ENCODE results near the gene CTAGE15.
"Not testable (repeated sequence)": the region's sequence is repeated elsewhere in the genome, so short reads cannot be mapped to it uniquely, and the experiment has no call there.

Gene CTAGE15

GRCh38 chr7:143571501-143571900, at the start of gene CTAGE15:
Gene CTAGE15, plus strand, starts transcription at chr7:143571801. Its CDS starts 17 bp downstream, at chr7:143571818.
- H3K4me3 ChIP-seq (ENCODE audit: low read length); DNase-seq (ENCODE audit: low read depth): not testable (repeated sequence)

GRCh38 chr7:143522309-143522916, 49.2 kb upstream of the CTAGE15 start:
- H3K4me3 ChIP-seq (ENCODE audit: low read length); DNase-seq (ENCODE audit: low read depth): not testable (repeated sequence)

GRCh38 chr7:143531169-143531926, 40.3 kb upstream of the CTAGE15 start:
- DNase-seq (ENCODE audit: low read depth); H3K4me3 ChIP-seq (ENCODE audit: low read length): not testable (repeated sequence)

- H3K4me3 ChIP-seq (ENCODE audit: low read length): not testable (repeated sequence)
Measured at GRCh38 chr7:143531932-143532331, 39.7 kb upstream of the CTAGE15 start.

GRCh38 chr7:143533213-143533839, 38.3 kb upstream of the CTAGE15 start:
- DNase-seq (ENCODE audit: low read depth); H3K4me3 ChIP-seq (ENCODE audit: low read length): not testable (repeated sequence)

More at GRCh38 chr7:143531932-143532331, 39.7 kb upstream of the CTAGE15 start:
- DNase-seq (ENCODE audit: low read depth): not testable (repeated sequence)

GRCh38 chr7:143536443-143536842, 35.2 kb upstream of the CTAGE15 start:
- not testable (repeated sequence) for H3K4me3 ChIP-seq (ENCODE audit: low read length); DNase-seq (ENCODE audit: low read depth)

- not testable (repeated sequence) for DNase-seq (ENCODE audit: low read depth); H3K4me3 ChIP-seq (ENCODE audit: low read length)
Measured at GRCh38 chr7:143543288-143544038, 28.1 kb upstream of the CTAGE15 start.

- DNase-seq (ENCODE audit: low read depth); H3K4me3 ChIP-seq (ENCODE audit: low read length): not testable (repeated sequence)
Measured at GRCh38 chr7:143555968-143556367, 15.6 kb upstream of the CTAGE15 start.

GRCh38 chr7:143563306-143563705, 8.3 kb upstream of the CTAGE15 start:
- not testable (repeated sequence) for DNase-seq (ENCODE audit: low read depth); H3K4me3 ChIP-seq (ENCODE audit: low read length)
- TF ChIP-seq CTCF (IDR thresholded peaks at IDR 0.05; ENCODE audit: insufficient read depth, low read depth, low read length, missing control alignments): peak; percentile 10

- not testable (repeated sequence) for H3K4me3 ChIP-seq (ENCODE audit: low read length); DNase-seq (ENCODE audit: low read depth)
Measured at GRCh38 chr7:143566001-143566400, 5.6 kb upstream of the CTAGE15 start.

GRCh38 chr7:143588183-143588582, 16.6 kb downstream of the CTAGE15 start:
- H3K4me3 ChIP-seq (ENCODE audit: low read length); DNase-seq (ENCODE audit: low read depth): not testable (repeated sequence)

- DNase-seq (ENCODE audit: low read depth); H3K4me3 ChIP-seq (ENCODE audit: low read length): not testable (repeated sequence)
Measured at GRCh38 chr7:143589897-143590296, 18.3 kb downstream of the CTAGE15 start.

GRCh38 chr7:143598086-143598485, 26.5 kb downstream of the CTAGE15 start:
- not testable (repeated sequence) for H3K4me3 ChIP-seq (ENCODE audit: low read length); DNase-seq (ENCODE audit: low read depth)

- not testable (repeated sequence) for H3K4me3 ChIP-seq (ENCODE audit: low read length); DNase-seq (ENCODE audit: low read depth)
Measured at GRCh38 chr7:143603549-143603948, 31.9 kb downstream of the CTAGE15 start.

- DNase-seq (ENCODE audit: low read depth); H3K4me3 ChIP-seq (ENCODE audit: low read length): not testable (repeated sequence)
Measured at GRCh38 chr7:143606088-143606487, 34.5 kb downstream of the CTAGE15 start.

GRCh38 chr7:143615545-143615944, 43.9 kb downstream of the CTAGE15 start:
- not testable (repeated sequence) for DNase-seq (ENCODE audit: low read depth)

GRCh38 chr7:143617204-143617603, 45.6 kb downstream of the CTAGE15 start:
- not testable (repeated sequence) for H3K4me3 ChIP-seq (ENCODE audit: low read length); DNase-seq (ENCODE audit: low read depth)

More at GRCh38 chr7:143615545-143615944, 43.9 kb downstream of the CTAGE15 start:
- not testable (repeated sequence) for H3K4me3 ChIP-seq (ENCODE audit: low read length)

GRCh38 chr7:143620058-143620457, 48.5 kb downstream of the CTAGE15 start:
- not testable (repeated sequence) for H3K4me3 ChIP-seq (ENCODE audit: low read length); DNase-seq (ENCODE audit: low read depth)

Measured in epithelial cell of esophagus (primary cell).